GM12878 (cell line): ENCODE results near the gene FBXL19. TPM values are rescaled to one million over a fixed set of nuclear protein-coding genes. Genes with fewer than 3 reads are reported as not detected.

ENCODE experiments used
- ATAC-seq: fragments of 200-7000 bp; cut with Tn5 transposase; 3 replicates; pipeline ENCODE4 v1.9.1; 2020; ENCODE audit warnings: mild to moderate bottlenecking, moderate library complexity
- BruUV-seq: library from RNA; stranded (reverse); fragments of 400-500 nt; replicated peaks from 2 replicates; lab custom pipeline; 2021; lab: Mats Ljungman, UMichigan
- CTCF ChIA-PET: fragments of 300-600 bp; sonication (Branson Sonifier 250); formaldehyde crosslinking; extraction: SDS; loops from one replicate; lab custom pipeline; 2021; ENCODE audit warnings: inconsistent platforms; lab: Yijun Ruan, JAX
- POLR2A ChIA-PET: fragments of 350-600 bp; formaldehyde crosslinking; extraction: SDS; loops from one replicate; lab custom pipeline; 2021; ENCODE audit warnings: inconsistent platforms; lab: Charles Lee
- RAD21 ChIA-PET: fragments of 300-600 bp; sonication (Branson Sonifier 250); formaldehyde crosslinking; loops from one replicate; lab custom pipeline; 2023; ENCODE audit warnings: antibody characterized with exemption; ENCODE audit not compliant: unreplicated experiment; lab: Charles Lee
- SMC1A ChIA-PET: fragments of 300-600 bp; sonication (Branson Sonifier 250); formaldehyde crosslinking; loops from one replicate; lab custom pipeline; 2023; ENCODE audit not compliant: unreplicated experiment, uncharacterized antibody; lab: Charles Lee
- DNase-seq: peaks from one replicate; pipeline ENCODE4 v3.0.0-alpha.2; 2011; ENCODE audit warnings: low read depth, low spot score
- FAIRE-seq: peaks from 3 replicates; lab custom pipeline; 2011; peaks lifted over from hg19 to GRCh38; lab: Jason Lieb, UNC
- H2AFZ ChIP-seq: 2 replicates; pipeline ENCODE4 v1.6.0; 2011; ENCODE audit warnings: low read depth, low read length, control low read depth; ENCODE audit not compliant: control insufficient read depth
- H3K27ac ChIP-seq: 2 replicates; pipeline ENCODE4 v1.5.1; 2011; ENCODE audit warnings: control low read depth; ENCODE audit not compliant: control insufficient read depth, insufficient read depth
- H3K27me3 ChIP-seq, 2 experiments: replicated peaks in 1 of 2; 2 replicates each; pipeline versions ENCODE4 v1.6.0 to v1.6.1; 2011; ENCODE audit warnings: low read length in 1 of 2; ENCODE audit not compliant: control insufficient read depth in 2 of 2, insufficient read depth in 2 of 2
- H3K36me3 ChIP-seq, 2 experiments: 2 replicates each; pipeline ENCODE4 v1.5.1; 2011; ENCODE audit warnings: low read length in 1 of 2; ENCODE audit not compliant: control insufficient read depth in 2 of 2, insufficient read depth in 2 of 2
- H3K4me1 ChIP-seq: 2 replicates; pipeline ENCODE4 v1.6.1; 2011; ENCODE audit warnings: mild to moderate bottlenecking, low read length, moderate library complexity, mixed read lengths; ENCODE audit not compliant: control insufficient read depth, insufficient read depth
- H3K4me2 ChIP-seq: 2 replicates; pipeline ENCODE4 v1.6.0; 2011; ENCODE audit warnings: control low read depth; ENCODE audit not compliant: control insufficient read depth, insufficient read depth
- H3K4me3 ChIP-seq: fragments of 200-600 bp; sonication (generic); 2 replicates; pipeline ENCODE4 v1.5.1; 2016
- H3K79me2 ChIP-seq: 2 replicates; pipeline ENCODE4 v1.6.0; 2011; ENCODE audit warnings: low read length; ENCODE audit not compliant: control insufficient read depth, insufficient read depth
- H3K9ac ChIP-seq: 2 replicates; pipeline ENCODE4 v1.8.0; 2011; ENCODE audit warnings: low read length, control low read depth, mixed read lengths; ENCODE audit not compliant: control insufficient read depth, insufficient read depth
- H3K9me3 ChIP-seq: replicated peaks from 3 replicates; pipeline ENCODE4 v1.5.1; 2011; ENCODE audit warnings: mild to moderate bottlenecking, low read length; ENCODE audit not compliant: control insufficient read depth, insufficient read depth
- H4K20me1 ChIP-seq: 2 replicates; pipeline ENCODE4 v1.6.0; 2011; ENCODE audit not compliant: control insufficient read depth, insufficient read depth
- EP300 ChIP-seq, 2 experiments: fragments of 150-350 bp in 1 of 2; IDR thresholded peaks; 2 replicates each; pipeline ENCODE4 v1.6.1; 2011 to 2012; ENCODE audit warnings: low read depth in 2 of 2, low read length in 2 of 2, borderline replicate concordance in 1 of 2, improper control_type of control experiment in 1 of 2, inconsistent platforms in 1 of 2; ENCODE audit not compliant: control insufficient read depth in 1 of 2
- HDGF ChIP-seq: fragments of 450-650 bp; IDR thresholded peaks from 2 replicates; pipeline ENCODE4 v1.6.1; 2016; ENCODE audit warnings: antibody characterized with exemption
- MTA3 ChIP-seq: IDR thresholded peaks from 2 replicates; pipeline ENCODE4 v1.6.1; 2012; ENCODE audit warnings: low read length, inconsistent platforms, borderline replicate concordance
- SPI1 ChIP-seq: IDR thresholded peaks from 2 replicates; pipeline ENCODE4 v1.6.1; 2011; ENCODE audit warnings: low read depth, mild to moderate bottlenecking, low read length, moderate library complexity, borderline replicate concordance; ENCODE audit not compliant: insufficient read depth
- WGBS: methylation state at CpG from one replicate; pipeline ENCODE4 v1.1.6; 2016; ENCODE audit warnings: low lambda C conversion rate; ENCODE audit not compliant: insufficient replicate concordance, insufficient coverage; ENCODE audit errors: missing lambda C conversion rate; 5-methylcytosine and 5-hydroxymethylcytosine counted together
- in situ Hi-C: fragments of 300-500 bp; cut with MboI; formaldehyde crosslinking; loops from 9 replicates; pipeline ENCODE4 v1.14.3; 2018; ENCODE audit warnings: mixed read lengths
- intact Hi-C: fragments of 100-400 bp; cut with micrococcal nuclease; formaldehyde crosslinking; loops from one replicate; pipeline ENCODE4 v1.14.2; 2022; ENCODE audit not compliant: unreplicated experiment
- polyA plus RNA-seq, 11 experiments: library from polyadenylated mRNA; depleted of rRNA in 4 of 11; unstranded in 6 of 11; stranded (reverse) in 5 of 11; fragments of >200 nt; fragmentation: Nextera tagmentation in 4 of 11; fragmentation: Illumina TruSeq in 1 of 11; extraction: Ambion mirVana in 4 of 11; extraction: Trizol in 1 of 11; gene quantifications; 1 replicate in 1 of 11; 2 replicates in 10 of 11; pipeline versions ENCODE4 v1.2.1 to v1.2.3, GENCODE V29; 2011 to 2016; ENCODE audit warnings: inconsistent platforms in 2 of 11, missing spikeins in 2 of 11, low read depth in 1 of 11
- total RNA-seq, 4 experiments: library from RNA; depleted of rRNA in 3 of 4; stranded (reverse); fragments of >200 nt in 3 of 4; fragmentation: Illumina TruSeq in 1 of 4; extraction: Trizol in 1 of 4; gene quantifications; 2 replicates each; pipeline versions ENCODE4 v1.2.1 to v1.2.3, GENCODE V29; 2013 to 2021

FBXL19 gene
- total and polyA plus RNA-seq, 10 of the 15 experiments (the other 5 are each of a cell fraction or from before 2014, with no cell fraction given): 0.02 to 32.1 (median 6.8) TPM; not detected in 1

DNA sequence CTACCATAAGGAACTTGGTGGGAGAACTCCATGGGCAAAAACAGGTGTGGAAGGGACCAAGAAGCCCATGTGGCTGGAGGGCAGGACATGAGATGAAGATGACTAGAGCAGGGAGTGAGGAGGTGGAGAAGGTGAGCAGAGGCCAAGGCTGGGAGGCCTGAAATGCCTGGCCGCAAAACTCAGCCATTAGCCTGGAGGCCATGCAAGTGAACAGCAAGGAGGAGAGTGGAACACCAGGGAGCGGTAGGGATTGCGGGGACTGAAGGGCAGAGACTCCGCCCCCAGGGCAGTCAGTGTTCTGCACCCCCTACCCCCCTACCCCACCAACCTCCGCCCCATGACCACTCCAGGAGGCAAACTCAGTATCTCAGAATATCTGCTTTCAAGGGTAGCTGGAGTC lies 46.5 kb upstream of the FBXL19 start:
- intact Hi-C loops: no loop called here
- WGBS: 79% methylated on average over 5 of the region's 5 CpGs
- Histone ChIP-seq H3K4me3 (peak overlapping the region; percentile 76), H4K20me1 (no peaks in the 10 kb centered on the region), H3K79me2 (peaks cover 34% of the 10 kb centered on the region), H3K9ac (peak overlapping the region; percentile 84), H3K36me3 (no peaks in the 10 kb centered on the region; a peak in 1 of 4 replicates), H3K4me1 (peaks cover 21% of the 10 kb centered on the region), H3K4me2 (peak overlapping the region; percentile 86), H3K27ac (peak overlapping the region; percentile 93), H3K27me3 (no peaks in the 10 kb centered on the region), H3K9me3 (no peaks in the 10 kb centered on the region), H2AFZ (no peak overlapping the region; the same call in 1 of the 2 replicates)
- FAIRE-seq: no peak
- ChIA-PET SMC1A (interaction anchor here (1.6 to 4.6 kb wide), 3 partner anchors 10 to 32 kb away, joined by 4 to 41 read pairs (median 7); no protein-coding TSS in a partner anchor), POLR2A (interaction anchor here (0.6 to 3.2 kb wide), 5 partner anchors 14 to 32 kb away, joined by 4 to 16 read pairs (median 10); partner anchors contain the start of gene BCL7C), CTCF (interaction anchor here (0.6 to 1.6 kb wide), 5 partner anchors 8 to 211 kb away, joined by 3 to 5 read pairs (median 4); no protein-coding TSS in a partner anchor), RAD21 (interaction anchor here (0.6 to 6.3 kb wide), 3 partner anchors 21 to 579 kb away, joined by 3 to 44 read pairs (median 3); no protein-coding TSS in a partner anchor)
- TF ChIP-seq EP300 (IDR thresholded peaks at IDR 0.05; ENCODE audit: borderline replicate concordance in 1 of 2, control insufficient read depth in 1 of 2, low read depth in 2 of 2, low read length in 2 of 2) (no peak), HDGF (0 out of 2 replicates have a peak, but pooled peaks have one; percentile 11)
- DNase-seq: no peak
- BruUV-seq: no TSS peak
- in situ Hi-C loops: no loop called here
- ATAC-seq: no peak

DNA sequence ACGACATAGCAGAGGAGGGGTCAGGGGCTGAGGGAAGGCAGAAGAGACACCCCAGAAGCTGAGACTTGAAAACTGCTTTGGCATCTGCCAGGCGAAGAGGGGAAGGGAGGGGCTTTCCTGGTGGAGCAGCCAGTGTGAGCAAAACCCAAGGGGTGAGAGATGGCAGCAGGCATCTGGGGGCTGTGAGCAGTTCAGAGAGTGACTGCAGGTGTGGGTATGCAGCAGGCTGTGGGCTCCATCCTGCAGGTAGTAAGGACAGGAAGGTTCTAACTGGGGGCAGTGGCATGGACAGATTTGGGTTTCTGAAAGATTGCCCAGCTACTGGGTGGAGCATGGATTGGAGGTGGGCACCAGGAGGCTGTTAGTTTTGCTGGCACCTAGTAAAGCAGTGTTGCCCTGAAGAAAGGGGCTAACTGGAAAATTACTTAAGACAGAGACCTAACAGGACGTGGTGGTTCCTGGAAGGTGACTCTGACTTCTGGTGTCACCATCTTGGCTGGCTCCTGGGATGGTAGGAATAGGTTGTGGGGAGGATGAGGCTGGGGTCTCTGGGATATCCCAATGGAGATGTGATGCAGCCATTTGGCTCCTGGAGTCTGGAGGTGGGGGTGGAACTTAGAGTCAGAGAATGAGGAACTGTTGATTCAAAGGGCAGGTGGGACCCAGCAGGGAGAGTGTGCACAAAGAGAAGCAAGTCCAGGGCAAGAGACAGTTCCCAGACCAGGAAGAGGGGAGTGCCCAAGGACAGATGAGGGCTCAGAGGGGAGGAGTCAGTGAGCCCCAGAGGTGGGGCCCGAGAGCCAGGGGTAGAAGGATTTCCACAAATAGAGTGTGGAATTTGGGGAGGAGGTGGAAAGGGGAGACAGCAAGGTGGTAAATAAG lies 40.7 kb upstream of the FBXL19 start:
- no TSS peak for BruUV-seq
- H3K4me1 ChIP-seq: peaks cover 10% of the 10 kb centered on the region
- in situ Hi-C loops (no loop called here), intact Hi-C loops (no loop called here)
- CTCF ChIA-PET: interaction anchor here (0.7 kb wide), 1 partner anchor 68 kb away, joined by 3 read pairs; no protein-coding TSS in a partner anchor
- H3K79me2 ChIP-seq: peaks cover 3% of the 10 kb centered on the region
- H3K4me3 ChIP-seq: no peak overlapping the region
- POLR2A ChIA-PET: interaction anchor here (0.6 to 1.2 kb wide), 2 partner anchors 9 to 45 kb away, joined by 3 read pairs; no protein-coding TSS in a partner anchor
- FAIRE-seq (no peak), DNase-seq (no peak), ATAC-seq (no peak; the same call in 2 of the 3 replicates)
- H3K27ac ChIP-seq: no peak overlapping the region
- H4K20me1 ChIP-seq: no peaks in the 10 kb centered on the region
- H3K27me3 ChIP-seq: no peaks in the 10 kb centered on the region
- no peak overlapping the region for H2AFZ ChIP-seq
- TF ChIP-seq MTA3 (no peak), SPI1 (peak; percentile 41; the same call in 1 of the 2 replicates)
- RAD21 ChIA-PET: interaction anchor here (0.7 kb wide), 1 partner anchor 183 kb away, joined by 3 read pairs; no protein-coding TSS in a partner anchor
- H3K36me3 ChIP-seq: peaks cover 0 to 2% of the 10 kb centered on the region in 2 experiments; a peak in 3 of 4 replicates
- 88% methylated on average over 4 of the region's 4 CpGs for WGBS
- H3K9me3 ChIP-seq: no peaks in the 10 kb centered on the region
- H3K4me2 ChIP-seq: no peak overlapping the region
- SMC1A ChIA-PET: interaction anchor here (0.9 to 1.2 kb wide), 3 partner anchors 9 to 14 kb away, joined by 3 to 4 read pairs (median 4); no protein-coding TSS in a partner anchor
- no peak overlapping the region for H3K9ac ChIP-seq
